COLO668 (cell line): ENCODE data around the gene CTIF.

Experiments used
- DNase-seq: peaks from one replicate; lab custom pipeline; 2025; ENCODE audit not compliant: unreplicated experiment; lab: John Stamatoyannopoulos, UW

Gene CTIF

DNA sequence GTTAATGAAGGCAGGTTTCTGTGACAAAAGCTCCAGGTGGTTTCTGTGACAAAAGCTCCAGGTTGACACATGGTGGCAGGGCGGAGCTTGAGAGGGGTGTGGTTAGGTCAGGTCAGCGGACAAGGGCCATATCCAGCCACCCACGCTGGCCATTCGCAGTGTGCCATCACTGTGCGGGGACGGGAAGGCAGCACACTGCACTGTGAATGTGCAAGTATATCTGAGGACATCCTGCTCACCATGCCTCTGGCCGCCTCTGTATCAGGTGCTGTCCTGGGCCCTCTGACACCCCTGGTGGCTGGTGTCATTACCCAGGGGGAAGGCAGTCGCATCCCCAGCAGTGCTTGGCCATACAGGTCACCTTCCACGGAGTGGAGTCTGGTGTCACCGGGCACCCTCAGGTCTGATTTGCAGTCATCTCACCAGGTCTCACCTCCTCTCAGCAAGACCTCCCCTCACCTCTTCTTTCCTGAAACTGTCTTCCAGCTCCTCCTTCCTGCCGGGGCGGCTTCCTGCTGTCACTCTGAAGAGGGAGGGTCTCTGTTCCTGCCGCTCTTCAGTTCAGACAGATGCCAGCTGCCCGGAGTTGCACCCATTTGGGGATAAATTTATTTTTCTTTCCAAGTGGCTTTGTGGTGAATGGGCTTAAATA is 34.9 kb downstream of the CTIF start:
- DNase-seq: no peak

DNA sequence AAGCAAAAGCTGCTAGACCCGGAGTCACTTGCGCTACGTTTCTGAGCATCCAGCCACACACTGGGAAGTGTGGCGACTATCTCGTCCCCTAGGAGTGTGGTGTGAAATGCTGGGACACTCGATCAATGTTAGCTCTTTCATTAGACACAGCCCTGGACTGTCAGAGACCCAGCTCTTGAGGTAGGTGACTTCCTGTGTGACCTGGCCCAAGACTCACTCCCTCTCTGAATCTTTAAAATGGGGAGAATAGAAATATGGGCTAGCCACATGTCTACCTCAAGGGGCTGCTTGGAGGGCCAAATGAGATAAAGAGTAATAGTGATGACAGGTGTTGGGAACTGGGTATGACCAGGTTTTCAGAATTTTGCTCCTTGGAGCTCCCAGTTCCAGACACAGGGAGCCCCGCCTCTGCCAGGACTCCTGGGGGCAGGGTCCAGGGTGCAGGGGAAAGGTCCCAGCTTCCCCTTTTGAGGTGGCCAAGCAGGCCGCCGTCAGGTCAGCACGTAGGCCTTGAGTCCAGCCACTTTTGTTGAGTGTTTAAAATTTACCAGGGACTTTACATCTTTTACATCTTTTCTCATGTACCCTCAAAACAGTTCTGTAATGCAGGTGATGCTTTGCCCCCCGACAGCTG is 36.0 kb downstream of the CTIF start:
- no peak for DNase-seq

DNA sequence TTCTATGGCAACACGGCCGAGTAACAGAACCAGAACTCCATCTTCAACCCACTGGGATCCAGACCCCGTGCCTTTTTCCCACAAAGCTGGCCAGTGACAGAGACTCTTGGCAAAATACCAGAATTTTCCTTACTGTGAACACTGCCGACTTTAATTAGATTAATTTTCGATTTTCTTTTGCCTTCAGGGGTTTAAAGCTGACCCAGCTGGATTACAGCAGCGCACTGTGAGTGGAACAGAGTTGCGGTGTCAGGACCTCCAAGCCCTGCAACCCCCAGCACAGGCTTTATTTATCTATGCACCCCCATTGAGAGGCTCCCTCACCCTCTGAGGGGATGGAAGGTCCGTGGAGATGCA is 36.4 kb downstream of the CTIF start:
- DNase-seq: no peak

DNA sequence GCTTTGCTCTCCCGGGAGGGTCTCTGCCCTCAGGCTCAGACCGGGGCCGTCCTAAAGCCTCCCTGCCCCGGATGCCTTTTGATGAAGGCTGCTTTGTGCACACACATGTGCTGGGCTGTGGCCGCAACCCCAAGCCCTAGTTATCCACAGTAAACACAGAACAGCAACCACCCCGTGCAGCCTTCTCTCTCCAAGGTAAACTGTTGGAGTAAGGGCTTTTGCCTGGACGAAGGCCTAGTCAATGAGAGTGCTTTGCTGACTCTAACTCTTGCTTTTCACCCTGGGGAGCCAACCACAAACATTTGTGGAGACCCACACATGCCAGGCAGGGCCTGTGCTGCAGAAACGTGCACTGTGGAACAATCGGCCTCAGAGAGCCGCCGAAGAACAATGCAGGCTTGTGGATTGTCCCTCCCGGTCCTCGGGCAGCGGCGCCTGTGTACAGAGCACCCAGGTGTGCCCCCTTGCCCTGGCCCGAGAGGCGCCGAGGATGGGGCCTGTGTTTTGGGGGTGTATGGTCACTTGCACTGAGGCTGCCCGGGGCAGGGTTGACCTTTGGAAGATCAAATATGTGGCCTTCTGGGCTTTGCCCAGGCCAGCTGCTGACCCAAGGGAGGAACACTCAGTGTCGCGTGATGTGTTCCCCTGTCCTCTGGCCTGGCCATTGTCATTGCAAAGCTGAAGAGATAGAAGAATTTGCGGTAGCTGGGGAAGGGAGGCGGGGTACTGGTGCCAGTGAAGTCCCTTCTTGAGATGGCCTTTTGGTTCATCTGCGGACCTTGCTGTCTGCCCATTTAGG is 37.0 kb downstream of the CTIF start:
- DNase-seq: no peak

DNA sequence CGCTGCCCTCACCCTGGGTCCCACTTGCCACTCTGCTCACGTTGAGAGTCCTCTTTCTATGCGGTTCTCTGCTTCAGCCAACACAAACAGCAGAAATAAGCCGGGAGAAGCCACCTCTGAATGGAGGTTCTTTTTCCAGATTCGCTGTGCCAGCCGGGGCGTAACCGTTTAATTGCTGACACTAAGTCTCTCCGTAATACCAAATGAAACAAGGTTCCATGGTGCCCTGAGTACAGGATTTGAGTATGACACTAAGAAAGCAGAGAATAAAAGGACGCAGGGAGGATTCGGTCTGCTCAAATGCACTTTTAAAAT is 37.6 kb downstream of the CTIF start:
- DNase-seq: no peak

DNA sequence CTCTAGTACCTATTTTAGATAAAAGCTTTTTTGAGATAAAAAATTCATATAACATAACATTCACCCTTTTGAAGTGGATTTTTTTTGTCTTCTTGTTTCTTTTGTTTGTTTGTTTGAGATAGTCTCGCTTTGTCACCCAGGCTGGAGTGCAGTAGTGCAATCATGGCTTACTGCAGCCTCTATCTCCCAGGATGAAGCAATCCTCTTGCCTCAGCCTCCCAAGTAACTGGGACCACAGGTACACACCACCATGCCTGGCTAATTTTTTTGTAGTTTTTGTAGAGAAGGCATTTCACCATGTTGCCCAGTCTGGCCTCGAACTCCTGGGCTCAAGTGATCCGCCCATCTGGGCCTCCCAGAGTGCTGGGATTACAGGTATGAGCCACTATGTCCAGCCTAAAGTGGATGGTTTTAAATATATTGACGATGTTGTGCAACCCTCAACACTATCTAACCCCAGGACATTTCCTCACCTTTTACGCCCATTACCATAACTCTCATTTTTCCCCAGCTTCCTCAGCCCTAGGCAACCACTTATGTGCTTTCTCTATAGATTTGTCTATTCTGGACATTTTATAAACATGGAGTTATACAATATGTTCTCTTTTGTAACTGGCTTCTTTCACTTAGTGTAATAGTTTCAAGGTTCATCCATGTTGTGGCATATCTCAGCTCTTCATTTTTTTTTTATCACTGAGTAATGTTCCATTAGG is 38.8 kb downstream of the CTIF start:
- no peak for DNase-seq

DNA sequence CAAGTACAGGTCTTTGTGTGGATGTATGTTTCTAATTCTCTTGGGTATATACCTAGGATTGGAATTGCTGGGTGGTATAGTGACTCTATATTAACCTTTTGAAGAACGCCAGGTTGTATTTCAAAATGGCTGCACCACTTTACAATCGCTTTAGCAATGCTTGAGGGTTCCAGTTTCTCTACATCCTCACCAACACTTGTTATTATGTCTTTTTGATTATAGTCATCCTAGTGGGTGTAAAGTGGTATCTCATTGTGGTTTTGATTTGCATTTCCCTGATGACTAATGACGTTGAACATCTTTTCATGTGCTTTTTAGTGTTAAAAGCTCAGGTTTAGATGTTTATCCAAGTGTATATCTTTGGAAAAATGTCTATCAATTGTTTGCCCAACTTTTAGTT is 39.5 kb downstream of the CTIF start:
- DNase-seq: no peak

DNA sequence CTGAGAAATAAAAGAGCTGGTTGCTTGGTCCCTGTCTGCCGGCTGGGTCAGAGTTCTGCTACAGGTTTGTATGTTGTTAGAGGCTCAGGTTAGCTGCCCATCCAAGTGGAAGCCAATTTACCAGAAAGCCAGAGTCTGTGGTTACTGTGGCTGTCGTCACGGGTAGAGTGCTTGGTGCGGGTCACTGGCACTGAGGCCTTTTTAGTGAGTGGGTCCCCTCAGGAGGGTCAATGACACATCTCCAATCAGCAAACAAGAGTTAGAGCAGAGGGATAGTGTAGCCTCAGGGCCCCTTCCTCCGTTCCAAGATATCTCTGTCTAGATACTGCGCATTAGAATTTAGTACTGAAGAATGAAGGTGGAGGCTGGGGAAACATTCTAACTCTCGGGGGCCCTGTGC is 41.2 kb downstream of the CTIF start:
- no peak for DNase-seq

DNA sequence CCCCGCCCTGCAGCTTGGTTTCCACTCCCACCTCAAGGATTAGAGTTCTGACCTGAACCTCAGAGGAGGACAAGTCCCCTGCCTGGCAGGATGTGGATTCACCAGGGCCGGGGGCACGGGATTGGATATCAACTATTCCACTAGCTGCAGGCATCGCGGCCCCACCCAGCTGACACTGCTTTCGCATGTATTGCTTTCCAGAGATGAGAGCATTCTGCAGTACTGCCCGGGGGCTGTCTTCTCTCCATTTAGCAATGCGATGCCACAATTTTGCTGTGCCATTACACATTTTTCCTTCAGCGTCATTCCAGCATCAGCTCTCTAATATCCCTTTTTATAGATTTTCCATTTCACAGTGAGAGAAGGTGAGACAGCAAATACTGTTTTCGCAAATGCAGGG is 42.0 kb downstream of the CTIF start:
- no peak for DNase-seq

DNA sequence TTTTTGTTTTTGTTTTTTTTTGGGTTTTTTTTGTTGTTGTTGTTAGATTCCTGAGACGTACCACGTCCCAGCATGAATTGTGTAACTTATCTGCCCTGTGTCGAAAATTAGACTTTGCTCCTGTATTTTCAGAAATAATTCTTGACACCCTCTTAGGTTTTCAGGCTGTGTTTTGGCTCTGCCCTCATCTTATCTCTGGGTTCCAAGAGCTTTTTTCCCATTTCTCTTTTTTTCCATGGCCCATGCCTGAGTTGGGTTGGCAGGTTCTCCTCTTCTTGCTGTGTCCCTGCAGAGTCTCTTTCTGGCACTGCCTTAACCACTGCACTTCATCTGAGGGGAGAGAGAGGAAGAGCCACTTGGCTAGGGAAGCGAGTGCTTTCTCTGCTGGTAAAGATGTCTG is 42.4 kb downstream of the CTIF start:
- DNase-seq: no peak

DNA sequence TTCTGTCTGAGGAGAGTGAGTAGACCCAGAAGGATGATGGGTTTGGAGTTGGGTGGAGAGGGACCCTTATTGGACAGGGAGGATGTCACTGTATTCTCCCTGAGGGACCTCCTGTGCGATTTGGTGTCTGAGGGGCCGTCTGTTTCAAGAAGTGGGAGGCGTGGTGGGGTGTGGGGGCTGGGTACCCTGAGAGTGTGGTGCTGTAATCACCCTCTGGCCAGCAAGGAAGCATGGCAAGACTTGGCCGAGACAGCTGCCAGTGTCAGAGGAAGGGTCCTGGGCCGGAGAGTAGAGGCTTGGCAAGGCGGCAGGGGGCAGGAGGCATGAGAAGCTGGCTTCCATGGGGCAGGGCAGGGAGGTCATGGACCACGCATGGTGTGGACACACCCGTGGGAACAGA is 43.1 kb downstream of the CTIF start:
- DNase-seq: no peak

DNA sequence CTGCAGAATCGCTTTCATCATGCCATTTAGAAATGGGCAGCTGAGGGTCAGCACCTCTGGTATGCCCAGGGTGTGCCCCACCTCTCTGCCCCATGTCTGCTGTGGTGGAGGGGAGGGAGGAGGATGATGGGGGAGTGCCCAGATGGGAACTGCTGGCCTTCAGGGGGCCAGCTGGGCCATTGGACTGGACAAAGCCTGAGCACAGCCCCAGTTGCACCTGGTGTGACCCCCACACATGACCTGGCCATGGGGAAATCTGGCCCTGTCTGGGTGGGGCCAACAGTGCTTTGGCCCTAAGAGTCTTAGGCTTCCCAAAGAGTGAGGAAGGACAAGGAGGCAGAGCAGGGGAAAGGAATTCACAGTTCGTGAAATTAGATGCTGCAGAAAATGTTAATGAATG is 44.1 kb downstream of the CTIF start:
- no peak for DNase-seq

DNA sequence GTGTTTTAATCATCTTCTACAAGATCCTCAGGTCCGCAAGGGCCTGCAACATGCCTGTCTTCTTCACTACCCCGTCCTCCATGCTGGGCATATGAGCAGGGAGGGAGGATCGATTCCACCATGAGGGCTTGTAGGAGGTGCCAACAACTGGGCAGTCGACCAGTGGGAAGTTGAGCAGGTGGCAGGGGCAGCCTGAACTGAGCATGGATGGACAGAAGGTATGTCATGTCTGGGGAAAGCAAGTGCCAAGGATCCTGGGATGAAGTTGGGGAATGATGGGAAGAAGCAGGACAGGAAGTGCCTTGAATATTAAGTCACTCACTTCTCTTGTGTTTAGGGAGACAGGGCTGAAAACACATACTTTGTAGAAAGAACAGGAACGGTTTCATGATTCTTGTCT is 44.7 kb downstream of the CTIF start:
- DNase-seq: no peak

DNA sequence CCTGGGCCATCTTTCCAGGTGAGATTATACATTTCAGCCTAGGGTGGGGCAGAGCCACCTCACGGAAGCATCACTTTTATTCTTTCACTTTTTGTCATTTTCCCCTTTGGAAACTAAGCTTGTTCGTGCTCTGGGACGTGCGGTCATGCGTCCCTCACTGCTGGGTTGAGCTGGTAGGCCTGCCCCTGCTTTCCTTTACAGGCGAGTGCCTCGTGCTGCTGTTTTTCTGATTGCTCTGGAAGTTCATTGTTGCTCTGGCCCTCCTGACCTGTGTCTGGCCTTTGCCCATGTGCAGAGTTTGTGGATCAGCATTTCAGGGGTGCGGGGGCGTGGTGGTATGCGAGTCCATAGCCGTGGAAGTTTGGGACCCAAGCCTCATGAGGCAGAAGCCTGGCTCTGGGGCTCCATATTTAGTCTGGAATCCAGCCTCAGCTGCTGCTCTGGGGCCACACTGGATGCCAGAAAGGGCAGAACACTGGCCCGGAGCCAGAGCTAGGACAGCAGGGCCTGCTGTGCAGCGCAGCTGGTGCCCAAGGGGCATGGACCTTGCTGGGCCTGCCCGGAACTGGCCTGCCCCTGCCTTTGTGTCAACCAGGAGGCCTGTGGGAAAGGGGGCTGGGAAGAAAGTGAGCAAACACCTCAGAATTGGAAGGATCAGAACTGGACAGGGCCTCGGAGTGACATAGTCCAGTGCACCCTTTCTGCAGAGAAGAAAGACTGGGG is 51.1 kb downstream of the CTIF start:
- DNase-seq: no peak

DNA sequence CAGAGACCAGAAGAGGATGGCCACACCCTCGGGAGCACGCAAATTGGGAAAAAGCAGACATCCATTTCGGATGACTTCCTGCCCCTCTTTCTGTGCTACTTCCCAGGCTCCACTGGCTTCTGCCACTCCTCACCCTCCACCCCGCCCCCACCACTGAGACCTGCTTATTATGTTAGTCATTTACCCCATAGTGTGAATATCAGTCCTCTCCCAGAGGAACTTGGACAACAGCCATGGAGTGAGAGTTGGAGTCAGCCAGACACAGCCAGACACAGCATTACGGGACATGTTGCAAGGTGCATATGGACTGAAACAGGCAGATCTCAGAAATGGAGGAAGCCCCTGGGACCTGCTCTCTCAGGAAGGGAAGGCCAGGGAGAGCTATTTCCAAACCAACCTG is 51.8 kb downstream of the CTIF start:
- DNase-seq: no peak

DNA sequence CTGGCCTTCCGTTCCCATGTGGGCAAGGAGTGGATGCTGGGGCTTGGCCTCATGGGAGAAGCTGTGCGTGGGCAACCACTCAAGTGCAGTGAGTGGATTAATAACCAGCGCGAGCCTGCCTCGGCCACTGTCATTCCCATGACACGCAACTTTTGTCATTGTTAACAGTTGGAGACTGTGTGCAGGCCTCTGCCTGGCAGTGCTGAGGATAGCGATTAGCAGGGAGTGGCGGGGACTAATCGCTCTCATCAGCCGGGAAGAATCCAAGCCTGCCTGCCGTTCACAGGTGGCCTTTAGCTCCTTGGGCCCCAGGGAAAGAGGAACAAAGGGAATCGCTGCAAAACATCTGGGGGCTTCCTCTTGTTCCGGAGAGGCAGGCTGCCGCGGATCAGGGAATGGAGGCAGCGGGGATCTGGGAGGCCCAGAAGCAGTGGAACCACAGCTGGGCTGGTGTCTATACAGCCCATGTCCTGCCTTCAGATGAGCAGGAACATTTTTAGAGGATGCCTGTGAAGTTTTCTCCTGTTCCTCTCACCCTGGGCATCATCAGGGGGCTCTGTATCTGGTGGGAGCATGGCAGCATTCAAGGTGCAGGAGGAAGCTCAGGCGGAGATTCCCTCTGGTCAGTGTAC is 53.8 kb downstream of the CTIF start:
- DNase-seq: no peak

DNA sequence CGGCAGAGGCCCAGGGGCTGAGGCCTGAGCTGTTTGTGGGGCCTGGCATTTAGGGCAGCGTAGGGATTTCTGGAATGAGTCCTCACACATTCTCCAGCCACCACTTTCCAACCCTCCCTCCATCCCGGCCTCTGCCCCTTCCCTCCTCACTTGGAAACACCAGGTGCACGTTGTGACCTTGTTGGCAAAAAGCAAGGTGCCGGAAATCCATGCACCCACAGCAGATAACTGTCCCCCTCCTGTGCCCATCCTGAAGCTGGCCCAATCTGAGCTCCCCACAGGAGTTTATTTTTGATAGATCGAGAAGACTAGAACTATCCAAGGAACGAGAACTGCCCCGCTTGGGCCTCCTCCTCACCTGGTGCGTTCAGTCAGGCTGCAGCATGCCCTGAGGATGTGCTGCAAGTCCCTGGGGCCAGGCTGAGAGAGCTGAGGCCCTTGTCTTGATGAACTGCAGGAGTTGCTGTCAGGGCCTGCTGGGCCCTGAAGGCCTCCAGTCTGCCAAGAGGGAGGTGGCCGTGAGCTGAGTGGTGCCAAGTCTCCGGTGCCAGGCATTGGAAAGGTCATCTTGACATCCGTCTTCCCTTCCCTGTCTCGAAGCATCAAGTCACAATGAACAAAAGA is 55.8 kb downstream of the CTIF start:
- DNase-seq: no peak

DNA sequence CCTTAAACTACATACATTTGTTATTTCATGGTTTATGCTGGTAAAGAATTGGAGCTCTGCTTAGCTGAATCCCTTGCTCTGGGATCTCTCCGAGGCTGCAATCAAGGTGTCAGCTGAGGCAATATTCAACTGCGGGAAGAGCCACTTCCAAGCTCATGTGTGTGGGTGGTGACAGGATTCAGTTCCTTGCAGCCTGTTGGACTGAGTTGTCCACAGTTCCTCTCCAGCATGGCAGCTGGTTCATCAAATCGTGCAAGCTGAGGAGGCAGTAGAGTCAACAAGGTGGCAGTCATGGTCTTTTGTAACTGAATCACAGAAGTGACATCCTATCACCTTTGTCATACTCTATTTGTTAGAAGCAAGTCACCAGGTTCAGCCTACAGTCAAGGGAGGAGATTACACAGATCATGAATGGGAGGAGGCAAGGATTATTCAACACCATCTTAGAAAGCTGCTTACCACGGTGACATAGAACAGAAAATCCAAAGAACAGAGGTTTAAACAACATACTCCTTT is 56.9 kb downstream of the CTIF start:
- no peak for DNase-seq

DNA sequence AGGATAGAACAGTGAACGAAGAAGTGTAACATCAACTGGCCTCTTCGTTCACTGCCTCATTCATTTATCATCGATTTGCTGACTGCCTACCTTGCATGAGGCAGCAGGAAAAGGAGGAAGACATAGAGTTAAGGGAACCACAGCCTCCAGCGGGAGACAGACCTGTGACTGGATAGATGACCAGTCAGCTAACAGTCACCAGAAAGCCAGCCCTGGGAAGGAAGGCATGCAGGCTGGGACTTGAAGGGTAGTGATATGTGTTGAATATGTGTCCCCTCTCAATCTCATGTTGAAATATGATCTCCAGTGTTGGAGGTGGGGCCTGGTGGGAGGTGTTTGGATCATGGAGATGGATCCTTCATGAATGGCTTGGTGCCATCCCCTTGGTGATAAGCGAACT is 58.3 kb downstream of the CTIF start:
- no peak for DNase-seq

DNA sequence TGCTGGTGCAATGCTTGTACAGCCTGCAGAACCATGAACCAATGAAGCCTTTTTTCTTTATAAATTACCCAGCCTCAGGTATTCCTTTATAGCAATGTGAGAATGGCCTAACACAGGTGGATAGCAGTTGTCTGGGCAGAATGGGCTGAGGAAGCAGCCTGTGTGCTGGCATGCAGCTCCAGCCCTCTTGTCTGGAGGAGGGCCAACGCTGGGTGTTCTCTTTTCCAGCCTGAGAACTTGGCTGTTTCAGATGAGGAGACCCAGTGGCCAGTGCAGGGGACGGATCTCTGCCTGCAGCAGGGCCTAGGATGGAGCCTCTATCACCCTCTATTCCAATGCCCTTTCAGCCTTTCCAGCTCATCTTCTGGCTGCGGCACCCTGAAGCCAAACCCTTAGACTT is 58.8 kb downstream of the CTIF start:
- DNase-seq: no peak
